ENCODE data around the gene CISTR. TPM values are rescaled to one million over a fixed set of nuclear protein-coding genes. Genes with fewer than 3 reads are reported as not detected.

The CISTR gene
- total and polyA plus RNA-seq, 2 experiments from 2014 or later = not detected

- no peaks in the 10 kb centered on the region; the same call in 2 of the 3 replicates for H3K36me3 Mint-ChIP-seq (ENCODE audit: low read depth)
- peak; percentile 82 for DNase-seq (ENCODE audit: low spot score)
- no peak overlapping the region for H3K27ac ChIP-seq (ENCODE audit: low read depth)
- no peaks in the 10 kb centered on the region for H3K79me2 ChIP-seq (replicated peaks; ENCODE audit: insufficient read depth)
- no peaks in the 10 kb centered on the region for H4K20me1 ChIP-seq (replicated peaks; ENCODE audit: insufficient read depth)
- peak; percentile 97 for ATAC-seq
- H3K9me3 Mint-ChIP-seq = no peaks in the 10 kb centered on the region
- peaks cover 75% of the 10 kb centered on the region for H3K27me3 ChIP-seq (ENCODE audit: insufficient read depth)
- TF ChIP-seq CTCF (conservative IDR thresholded peaks at IDR 0.05; ENCODE audit: low read depth in 2 of 2) (peak; percentile 77 to 99), JUNB (IDR thresholded peaks at IDR 0.05; ENCODE audit: unreplicated experiment) (no peak), CREB1 (CRISPR knock-in tag; IDR thresholded peaks at IDR 0.05; ENCODE audit: low read depth) (no peak), POLR2AphosphoS5 (IDR thresholded peaks at IDR 0.05; ENCODE audit: low read depth) (no peak)
- no peaks in the 10 kb centered on the region for H3K36me3 ChIP-seq (ENCODE audit: insufficient read depth)
- H3F3A ChIP-seq (replicated peaks; ENCODE audit: low read depth) = no peaks in the 10 kb centered on the region
- H3K9me2 ChIP-seq (ENCODE audit: insufficient read depth) = no peaks in the 10 kb centered on the region
- H3K4me3 Mint-ChIP-seq = no peak overlapping the region
- 0 out of 2 replicates have a peak, but pooled peaks cover 5% of the 10 kb centered on the region for H3K4me1 ChIP-seq (ENCODE audit: insufficient read depth)
- peak overlapping the region; percentile 92 for H2AFZ ChIP-seq
- no peak overlapping the region for H3K4me2 ChIP-seq
- H3K27ac Mint-ChIP-seq = no peak overlapping the region
- peaks cover 9% of the 10 kb centered on the region for H3K4me1 Mint-ChIP-seq
- H3K27me3 Mint-ChIP-seq (ENCODE audit: insufficient read depth, low read depth, poor library complexity) = peaks cover 36% of the 10 kb centered on the region
- H3K4me3 ChIP-seq = no peak overlapping the region
These were observed 50.1 kb downstream of the CISTR start for GRCh38 chr12:53701518-53702264.

- H3K27ac Mint-ChIP-seq = no peak overlapping the region
- Histone ChIP-seq H3F3A (replicated peaks; ENCODE audit: low read depth) (no peaks in the 10 kb centered on the region), H3K36me3 (ENCODE audit: insufficient read depth) (no peaks in the 10 kb centered on the region), H3K4me3 (no peak overlapping the region), H3K9me2 (ENCODE audit: insufficient read depth) (no peaks in the 10 kb centered on the region), H4K20me1 (replicated peaks; ENCODE audit: insufficient read depth) (no peaks in the 10 kb centered on the region), H2AFZ (no peak overlapping the region), H3K27ac (ENCODE audit: low read depth) (no peak overlapping the region), H3K79me2 (replicated peaks; ENCODE audit: insufficient read depth) (no peaks in the 10 kb centered on the region), H3K4me1 (ENCODE audit: insufficient read depth) (0 out of 2 replicates have a peak, but pooled peaks cover 5% of the 10 kb centered on the region), H3K27me3 (ENCODE audit: insufficient read depth) (peaks cover 83% of the 10 kb centered on the region), H3K4me2 (no peak overlapping the region)
- ATAC-seq = no peak
- H3K9me3 Mint-ChIP-seq = no peaks in the 10 kb centered on the region
- H3K27me3 Mint-ChIP-seq (ENCODE audit: insufficient read depth, low read depth, poor library complexity) = peaks cover 45% of the 10 kb centered on the region
- H3K4me1 Mint-ChIP-seq = peaks cover 18% of the 10 kb centered on the region
- TF ChIP-seq CTCF (conservative IDR thresholded peaks at IDR 0.05; ENCODE audit: low read depth in 2 of 2) = no peak
- H3K36me3 Mint-ChIP-seq (ENCODE audit: low read depth) = no peaks in the 10 kb centered on the region; the same call in 2 of the 3 replicates
- no peak for DNase-seq (ENCODE audit: low spot score)
- H3K4me3 Mint-ChIP-seq = no peak overlapping the region
These were observed 51.2 kb downstream of the CISTR start for GRCh38 chr12:53700567-53700966.

- Histone ChIP-seq H3K27me3 (ENCODE audit: insufficient read depth) (peaks cover 89% of the 10 kb centered on the region), H3K4me2 (no peak overlapping the region), H3K9me2 (ENCODE audit: insufficient read depth) (no peaks in the 10 kb centered on the region), H2AFZ (no peak overlapping the region), H3K79me2 (replicated peaks; ENCODE audit: insufficient read depth) (no peaks in the 10 kb centered on the region), H3K27ac (ENCODE audit: low read depth) (no peak overlapping the region), H4K20me1 (replicated peaks; ENCODE audit: insufficient read depth) (no peaks in the 10 kb centered on the region), H3K4me3 (no peak overlapping the region), H3F3A (replicated peaks; ENCODE audit: low read depth) (no peaks in the 10 kb centered on the region), H3K36me3 (ENCODE audit: insufficient read depth) (no peaks in the 10 kb centered on the region), H3K4me1 (ENCODE audit: insufficient read depth) (peaks cover 11% of the 10 kb centered on the region)
- Mint-ChIP-seq H3K4me3 (no peak overlapping the region), H3K27ac (no peak overlapping the region), H3K36me3 (ENCODE audit: low read depth) (no peaks in the 10 kb centered on the region; the same call in 2 of the 3 replicates), H3K27me3 (ENCODE audit: insufficient read depth, low read depth, poor library complexity) (peaks cover 53% of the 10 kb centered on the region), H3K4me1 (peaks cover 24% of the 10 kb centered on the region), H3K9me3 (no peaks in the 10 kb centered on the region)
- ATAC-seq = no peak
- DNase-seq (ENCODE audit: low spot score) = no peak
- TF ChIP-seq JUNB (IDR thresholded peaks at IDR 0.05; ENCODE audit: unreplicated experiment) = no peak
- TF ChIP-seq REST (IDR thresholded peaks at IDR 0.05; ENCODE audit: unreplicated experiment) = no peak
- no peak for TF ChIP-seq ZNF331 (CRISPR knock-in tag; IDR thresholded peaks at IDR 0.05; ENCODE audit: low read depth)
These were observed 52.1 kb downstream of the CISTR start for GRCh38 chr12:53699678-53700025.

Measured in GM23338 (cell line).